Measurements from ENCODE around the gene HOXC4.
"Not testable (repeated sequence)": the region's sequence is repeated elsewhere in the genome, so short reads cannot be mapped to it uniquely, and the experiment has no call there.

Gene HOXC4

DNA sequence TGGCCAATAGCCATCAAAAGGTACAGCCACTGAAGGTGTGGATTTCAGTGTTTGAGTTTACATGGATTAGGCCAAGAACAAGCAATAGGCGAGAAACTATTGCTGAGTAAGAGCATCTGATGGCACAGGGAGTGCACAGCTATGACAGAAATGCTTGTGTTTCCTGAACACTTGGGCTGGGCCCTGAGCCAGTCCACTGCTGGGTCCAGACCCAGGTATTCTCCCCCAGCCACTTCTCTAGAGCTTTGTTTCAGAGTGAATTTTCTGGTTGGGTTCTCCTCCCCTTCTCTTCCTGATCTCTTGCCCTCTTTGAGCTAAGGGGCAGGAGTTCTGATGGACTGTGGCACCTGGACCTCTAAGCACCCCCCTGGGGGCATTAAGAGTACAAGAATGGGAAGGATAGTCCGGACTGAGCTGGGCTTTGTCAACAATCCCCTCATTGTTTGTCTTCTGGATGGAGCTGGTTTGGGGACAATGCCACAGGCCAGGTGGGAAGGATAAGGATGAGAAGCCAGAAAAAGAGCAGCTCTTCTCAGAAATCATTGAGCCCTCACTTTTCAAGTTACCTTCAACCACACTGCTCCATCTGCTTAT lies 12.4 kb upstream of the HOXC4 start:
- DNase-seq (ENCODE audit: low spot score) = no peak

DNA sequence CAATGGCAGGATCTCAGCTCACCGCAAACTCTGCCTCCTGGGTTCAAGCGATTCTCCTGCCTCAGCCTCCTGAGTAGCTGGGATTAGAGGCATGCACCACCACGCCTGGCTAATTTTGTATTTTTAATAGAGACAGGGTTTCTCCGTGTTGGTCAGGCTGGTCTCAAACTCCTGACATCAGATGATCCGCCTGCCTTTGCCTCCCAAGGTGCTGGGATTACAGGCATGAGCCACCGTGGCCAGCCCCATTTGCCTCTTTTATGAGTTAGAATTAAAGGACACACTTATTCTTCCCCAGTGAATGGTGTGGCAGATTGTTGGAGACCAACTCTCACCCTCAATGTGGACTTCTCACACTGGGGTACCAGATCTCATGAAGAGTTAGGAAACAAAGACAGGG lies 11.6 kb upstream of the HOXC4 start:
- not testable (repeated sequence) for DNase-seq (ENCODE audit: low spot score)

DNA sequence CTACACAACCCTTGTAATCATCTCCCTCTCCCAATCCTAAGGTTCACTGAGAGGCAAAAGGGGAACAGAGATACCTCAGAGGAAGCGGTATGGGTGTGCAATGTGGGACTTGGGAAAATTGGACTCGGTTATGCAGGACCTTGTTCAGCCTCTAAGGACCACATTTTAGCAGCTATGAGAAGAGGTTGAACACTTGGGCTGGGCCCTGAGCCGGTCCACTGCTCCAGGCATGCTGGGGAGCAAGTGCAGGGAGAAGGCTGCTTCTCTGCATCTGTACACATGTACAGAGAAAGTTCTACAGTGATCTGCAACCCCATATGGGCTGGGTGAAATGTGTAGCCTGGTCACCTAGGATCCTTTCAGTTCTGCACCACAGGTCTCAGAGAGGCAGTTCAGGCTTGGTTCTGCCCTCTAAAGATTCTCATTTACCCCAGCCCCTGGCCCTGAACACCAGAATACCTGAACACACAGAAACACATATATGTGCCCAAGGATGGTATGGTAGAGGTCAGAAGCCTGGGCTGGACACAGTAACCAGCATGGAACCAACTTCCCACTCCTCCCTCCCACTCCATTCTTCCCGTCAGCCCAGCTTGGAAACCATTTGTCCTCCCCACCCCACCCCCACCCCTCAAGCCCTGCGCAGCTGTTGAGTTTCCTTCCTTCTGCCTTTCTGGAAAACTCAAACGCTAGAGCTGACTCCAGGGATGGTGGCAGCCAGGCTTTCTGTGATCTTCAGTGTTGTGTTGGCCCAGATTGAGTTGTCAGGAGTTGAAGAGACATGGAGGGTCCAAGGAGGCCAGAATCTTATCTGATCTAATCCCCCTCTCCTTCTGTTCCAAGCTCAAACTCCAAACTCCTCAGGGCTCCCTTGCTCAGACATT lies 10.4 kb upstream of the HOXC4 start:
- DNase-seq (ENCODE audit: low spot score) = no peak

DNA sequence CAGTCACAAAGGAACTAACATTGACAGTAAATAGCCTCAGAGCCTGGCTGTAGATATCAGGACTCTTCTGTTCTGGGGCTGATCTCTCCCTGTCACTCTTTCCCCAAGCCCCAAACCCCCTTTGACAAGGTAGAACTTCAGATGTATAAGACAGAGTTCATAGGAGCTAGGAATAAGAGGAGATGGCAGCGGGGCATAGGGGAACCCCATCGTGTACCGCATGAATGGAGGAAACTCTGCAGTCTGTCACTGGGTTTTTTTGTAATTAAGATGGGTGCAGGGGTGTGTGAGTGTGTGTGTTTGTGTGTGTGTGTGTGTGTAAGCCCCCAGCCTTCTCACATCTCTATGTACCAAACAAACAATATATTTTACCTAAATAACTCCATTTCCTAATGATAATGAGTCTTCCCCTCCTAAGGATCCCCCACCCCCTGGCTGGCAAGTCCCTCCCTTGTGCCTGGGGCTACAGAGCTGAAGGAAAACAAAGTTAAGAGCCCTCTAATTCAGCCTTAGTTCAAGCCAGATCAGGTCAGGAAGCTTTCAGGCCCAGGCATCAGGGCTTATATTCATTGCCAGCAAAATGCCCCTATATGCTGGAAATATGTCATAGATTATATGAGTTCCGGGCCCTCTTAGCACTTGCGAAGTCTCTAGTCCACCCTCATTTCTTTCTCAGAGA lies 9.1 kb upstream of the HOXC4 start:
- DNase-seq (ENCODE audit: low spot score) = no peak

DNA sequence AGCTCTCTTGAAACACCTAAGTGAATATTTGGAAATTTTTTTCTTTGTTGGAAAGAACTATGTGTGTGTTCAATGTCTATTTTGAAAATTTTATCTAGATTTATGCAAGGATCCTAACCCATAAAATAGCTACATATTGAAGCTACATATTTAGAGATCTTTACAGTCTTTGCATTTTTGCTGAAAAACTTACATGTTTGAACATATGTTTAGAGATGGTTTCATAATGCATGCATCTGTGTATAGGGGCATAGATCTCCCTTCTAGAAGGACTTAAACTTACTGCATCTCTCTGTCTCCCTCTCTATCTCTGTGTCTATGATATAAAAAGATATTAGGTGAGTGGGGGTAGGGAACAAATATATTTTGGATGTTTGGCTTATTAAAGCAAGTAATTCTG lies 8.2 kb upstream of the HOXC4 start:
- DNase-seq (ENCODE audit: low spot score) = no peak

DNA sequence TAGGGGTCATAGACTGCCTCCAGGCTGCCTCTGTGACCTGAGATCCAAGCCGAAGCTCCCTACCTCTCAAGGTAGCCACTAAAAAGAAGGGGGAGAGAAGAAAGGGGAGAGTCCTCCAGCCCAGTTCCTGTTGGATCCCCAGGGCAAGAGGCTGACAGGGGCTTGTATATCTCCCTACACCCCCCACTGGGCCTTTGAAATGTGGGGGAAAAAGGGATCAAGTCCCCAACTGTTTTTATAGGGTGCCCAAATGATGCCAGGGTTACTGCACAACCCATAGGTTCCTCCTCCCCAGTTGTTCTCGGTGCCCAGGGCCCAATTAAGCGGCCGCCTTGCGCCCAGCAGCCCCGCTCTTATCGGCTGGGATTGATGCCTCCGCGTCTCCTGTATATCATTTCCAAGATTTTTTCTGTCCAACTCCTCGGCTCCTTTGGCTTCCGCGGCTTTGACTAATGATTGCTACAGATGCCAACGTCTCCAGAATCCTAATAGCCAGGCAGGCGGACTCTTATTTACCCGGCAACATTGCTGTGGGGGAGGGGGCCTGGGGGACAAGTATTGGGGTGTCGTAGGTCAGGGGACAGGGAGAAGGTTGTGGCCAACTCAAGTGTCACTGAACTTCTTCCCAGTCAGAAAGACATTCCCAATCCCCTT lies 7.6 kb upstream of the HOXC4 start:
- no peak for DNase-seq (ENCODE audit: low spot score)

DNA sequence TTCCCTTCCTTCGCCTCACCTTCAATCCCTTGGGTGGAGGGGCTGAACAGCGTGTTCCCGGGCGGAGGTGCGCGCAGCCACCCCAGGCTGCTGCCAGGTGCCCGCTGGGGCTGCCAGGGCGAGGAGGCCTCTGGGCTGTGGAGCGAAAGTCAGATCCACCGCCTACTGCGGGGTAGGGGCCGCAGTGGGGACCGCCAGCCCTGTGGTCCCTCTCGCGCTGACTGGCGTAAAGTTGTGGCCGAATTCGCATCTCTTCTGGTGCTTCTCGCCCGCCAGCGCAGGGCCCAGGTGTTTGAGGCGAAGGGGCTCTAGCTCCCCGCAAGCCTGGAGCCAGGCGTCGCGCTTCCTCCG lies 6.9 kb upstream of the HOXC4 start:
- no peak for DNase-seq (ENCODE audit: low spot score)

DNA sequence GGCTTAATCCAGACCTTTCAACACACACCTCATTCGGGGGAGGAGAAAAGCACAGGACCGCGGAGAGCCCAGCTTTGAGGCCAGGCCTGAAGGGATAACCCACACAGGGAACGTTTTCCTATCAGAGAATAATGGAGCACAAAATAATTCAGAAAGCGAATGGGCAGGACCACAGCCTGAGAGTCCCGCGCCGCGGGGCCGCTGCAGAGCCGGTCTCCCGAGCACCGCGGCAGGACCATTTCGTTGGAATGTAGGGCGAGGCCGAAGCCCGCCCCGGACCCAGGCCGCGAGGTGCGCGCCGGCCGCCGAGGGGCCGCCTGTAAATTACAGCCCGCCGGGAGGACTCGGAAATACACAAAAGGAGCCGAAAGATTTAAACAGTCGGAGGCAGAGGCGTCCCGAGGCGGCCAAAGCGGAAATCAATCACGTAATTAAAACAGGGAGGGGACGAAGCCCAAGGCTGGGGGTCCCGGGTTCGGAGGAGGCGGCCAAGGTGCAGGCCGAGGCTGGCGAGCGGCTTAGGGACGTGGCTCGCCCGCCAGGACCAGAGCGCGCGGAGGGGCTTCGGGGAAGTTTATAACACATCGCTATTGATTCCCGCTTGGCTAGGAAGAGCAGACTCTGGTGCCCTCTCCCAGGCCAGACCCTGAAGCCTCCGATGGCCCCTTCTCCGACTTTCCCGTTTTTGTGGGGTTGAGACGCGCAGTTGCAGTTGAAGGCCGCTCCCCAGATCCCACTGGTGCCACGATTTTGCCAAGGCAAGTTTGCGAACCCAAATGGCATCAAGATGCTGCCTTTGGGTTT lies 6.3 kb upstream of the HOXC4 start:
- DNase-seq (ENCODE audit: low spot score) = no peak

DNA sequence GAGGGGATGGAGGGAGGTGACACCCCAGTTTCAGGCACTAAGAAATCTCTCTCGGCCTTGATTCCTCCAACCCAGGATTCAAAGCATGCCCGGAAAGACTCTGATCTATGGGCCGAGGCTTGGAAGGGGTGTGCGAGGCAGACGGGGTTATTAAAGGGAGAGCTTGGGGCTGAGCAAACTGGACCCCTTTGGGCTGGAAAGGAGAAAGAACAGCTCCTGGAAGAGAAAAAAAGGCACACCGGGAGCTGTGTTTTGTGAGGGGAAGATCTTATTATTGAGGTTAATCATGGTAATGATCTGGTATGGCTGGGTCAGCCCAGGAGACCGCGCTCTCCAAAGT lies 5.7 kb upstream of the HOXC4 start:
- no peak for DNase-seq (ENCODE audit: low spot score)

DNA sequence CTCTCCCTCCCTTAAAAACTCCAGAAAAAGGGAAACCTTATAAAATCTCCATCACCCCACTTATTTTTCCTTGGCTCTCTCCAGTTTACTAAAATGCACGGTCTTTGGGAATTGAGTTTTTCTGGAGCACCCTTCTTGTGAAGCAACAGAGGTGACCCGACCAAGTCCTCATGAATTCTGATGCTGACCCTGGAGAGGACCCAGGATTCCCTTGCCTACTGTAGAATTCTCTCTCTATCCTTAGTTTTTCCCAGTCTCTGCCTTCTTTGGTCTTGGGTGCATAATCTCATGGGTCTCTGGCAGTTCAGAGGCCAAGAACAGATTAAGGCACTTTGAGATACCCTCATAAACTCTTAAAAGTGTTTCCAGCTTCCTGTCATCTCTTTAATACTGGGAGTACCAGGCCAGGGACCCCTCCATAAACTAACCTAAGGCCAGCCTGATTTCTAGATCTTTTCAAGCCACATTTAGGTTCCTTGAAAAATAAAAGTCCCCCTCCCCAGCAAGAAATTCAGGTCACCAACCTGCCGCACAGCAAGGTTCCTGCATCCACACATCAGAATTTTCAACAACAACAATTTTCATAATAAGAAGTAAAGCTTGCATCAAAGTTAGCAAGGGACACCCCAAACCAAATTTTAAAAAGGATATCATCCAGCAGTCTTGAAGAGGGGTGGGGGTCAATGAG lies 5.1 kb upstream of the HOXC4 start:
- DNase-seq (ENCODE audit: low spot score) = no peak

DNA sequence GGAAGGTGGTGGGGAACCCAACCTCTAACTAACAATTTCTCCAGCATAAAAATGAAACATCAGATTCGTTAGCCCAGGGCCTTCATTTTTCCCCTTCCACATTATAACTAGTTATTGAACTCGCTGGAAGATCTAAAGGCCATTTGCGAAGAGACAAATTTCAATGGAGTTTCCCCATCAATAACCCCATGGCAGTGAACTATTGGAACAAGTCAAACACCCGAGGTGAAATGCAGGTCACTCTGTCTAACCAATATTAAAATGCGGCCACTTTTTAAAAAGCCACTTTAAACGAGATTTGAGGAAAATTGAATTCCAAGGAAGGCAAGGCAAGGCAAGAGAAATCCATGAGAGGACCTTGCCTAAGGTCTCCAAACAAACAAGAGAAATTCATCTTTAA lies 4.5 kb upstream of the HOXC4 start:
- no peak for DNase-seq (ENCODE audit: low spot score)

DNA sequence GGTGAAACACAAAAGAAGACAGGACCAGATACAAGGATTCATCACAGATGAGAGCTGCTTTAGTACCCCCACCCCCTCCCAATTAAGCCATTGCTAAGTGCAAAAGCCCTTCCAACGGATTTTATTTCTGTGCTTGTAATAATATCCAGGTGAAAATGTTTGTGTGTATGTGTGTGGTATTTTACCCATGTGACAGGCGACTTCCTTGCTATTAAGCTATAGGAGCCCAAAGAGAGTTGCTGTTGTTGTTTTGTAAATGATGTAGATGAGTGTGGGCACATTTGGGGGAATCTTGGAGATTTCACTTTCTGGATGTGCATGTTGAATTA lies 3.2 kb upstream of the HOXC4 start:
- DNase-seq (ENCODE audit: low spot score) = no peak

DNA sequence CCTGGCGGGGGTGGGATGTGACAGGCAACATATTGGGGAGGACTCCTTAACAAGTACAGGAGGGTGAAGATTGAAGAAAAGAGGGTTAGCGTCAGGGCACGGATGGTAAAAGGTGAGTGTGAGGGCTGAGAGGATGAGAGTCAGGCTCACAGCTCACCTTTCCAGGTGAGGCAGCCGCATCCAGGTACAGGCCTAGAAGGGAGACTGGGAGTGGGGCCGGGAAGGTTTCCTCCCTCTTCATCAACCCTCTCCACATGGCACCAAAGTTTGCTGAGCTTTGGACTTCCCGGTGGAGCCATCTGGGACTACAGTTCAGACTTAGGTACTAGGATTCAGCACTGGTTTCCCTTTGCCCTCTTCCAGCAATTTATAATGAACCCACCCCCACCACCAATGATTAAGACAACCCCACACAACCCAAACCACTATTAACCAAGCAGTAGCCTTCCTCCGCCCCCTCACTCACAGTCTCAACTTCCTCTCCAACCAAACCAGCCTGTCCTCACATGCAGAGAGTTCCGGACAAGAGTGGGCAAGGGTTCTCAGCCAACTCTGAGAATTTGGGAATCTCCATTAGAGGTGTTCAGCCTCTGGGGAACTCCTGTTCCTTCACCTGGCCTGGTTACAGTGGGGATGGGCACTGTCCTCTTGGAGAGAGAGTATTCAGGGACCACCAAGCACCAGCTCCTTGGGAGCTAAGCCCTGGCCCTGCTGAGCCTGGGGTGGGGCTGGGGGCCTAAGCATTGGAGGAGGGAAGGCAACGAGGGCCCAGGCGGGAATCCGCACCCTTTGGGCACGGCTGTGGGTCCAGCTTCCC lies 2.4 kb upstream of the HOXC4 start:
- no peak for DNase-seq (ENCODE audit: low spot score)

DNA sequence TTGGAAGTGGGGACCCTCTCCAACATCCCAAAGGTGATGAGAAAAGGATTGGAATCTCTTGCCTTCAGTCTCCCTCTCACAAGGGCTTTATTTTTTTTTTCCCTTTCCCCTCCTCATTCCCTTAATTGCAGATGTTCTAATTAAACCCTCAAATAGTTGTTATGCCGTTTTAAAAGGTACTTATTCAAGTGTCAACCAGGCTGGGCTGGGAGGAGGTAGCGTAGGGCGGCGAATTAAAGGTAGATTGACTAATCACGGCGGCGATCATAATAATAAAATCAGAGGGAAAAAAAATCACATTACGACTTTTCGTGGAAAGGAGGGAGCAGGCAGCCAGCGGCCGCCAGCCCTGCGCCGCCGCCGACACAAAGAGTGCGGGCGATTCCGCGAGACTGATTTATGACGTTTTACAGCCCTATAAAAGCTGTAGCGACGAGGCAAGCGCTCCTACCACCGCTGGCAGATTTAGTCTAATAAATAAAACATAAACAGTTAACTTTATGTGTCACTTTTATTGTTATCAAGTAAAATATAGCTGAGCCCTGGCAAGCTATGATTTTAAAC lies 1.7 kb upstream of the HOXC4 start:
- DNase-seq (ENCODE audit: low spot score) = no peak

DNA sequence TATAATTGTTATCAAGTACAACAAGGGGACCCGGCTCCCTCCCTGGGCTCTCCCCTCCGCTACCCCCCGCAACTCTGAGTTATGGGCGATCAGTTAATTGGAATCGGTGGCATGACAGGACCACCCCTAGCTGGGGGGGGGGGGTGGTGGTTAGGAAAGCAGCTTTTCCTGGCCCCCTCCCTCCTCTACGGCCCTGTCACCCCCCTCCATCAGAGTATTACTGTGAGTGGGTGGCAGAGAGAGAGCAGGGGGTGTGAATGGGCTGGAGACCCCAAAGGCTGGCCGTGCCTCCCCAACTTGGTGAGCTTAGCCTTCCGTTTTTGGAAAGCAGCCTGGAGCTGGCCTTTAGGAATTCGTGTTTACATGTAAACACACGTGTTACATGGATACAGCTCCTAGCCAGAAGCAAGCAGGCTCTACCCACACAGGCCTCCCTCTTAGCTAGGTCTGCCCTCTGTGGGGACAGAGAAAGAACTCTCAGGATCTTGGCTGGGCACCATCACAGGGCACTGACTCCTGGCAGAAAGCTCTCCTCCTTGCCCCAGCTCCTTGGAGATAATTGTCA lies 1.1 kb upstream of the HOXC4 start:
- no peak for DNase-seq (ENCODE audit: low spot score)

DNA sequence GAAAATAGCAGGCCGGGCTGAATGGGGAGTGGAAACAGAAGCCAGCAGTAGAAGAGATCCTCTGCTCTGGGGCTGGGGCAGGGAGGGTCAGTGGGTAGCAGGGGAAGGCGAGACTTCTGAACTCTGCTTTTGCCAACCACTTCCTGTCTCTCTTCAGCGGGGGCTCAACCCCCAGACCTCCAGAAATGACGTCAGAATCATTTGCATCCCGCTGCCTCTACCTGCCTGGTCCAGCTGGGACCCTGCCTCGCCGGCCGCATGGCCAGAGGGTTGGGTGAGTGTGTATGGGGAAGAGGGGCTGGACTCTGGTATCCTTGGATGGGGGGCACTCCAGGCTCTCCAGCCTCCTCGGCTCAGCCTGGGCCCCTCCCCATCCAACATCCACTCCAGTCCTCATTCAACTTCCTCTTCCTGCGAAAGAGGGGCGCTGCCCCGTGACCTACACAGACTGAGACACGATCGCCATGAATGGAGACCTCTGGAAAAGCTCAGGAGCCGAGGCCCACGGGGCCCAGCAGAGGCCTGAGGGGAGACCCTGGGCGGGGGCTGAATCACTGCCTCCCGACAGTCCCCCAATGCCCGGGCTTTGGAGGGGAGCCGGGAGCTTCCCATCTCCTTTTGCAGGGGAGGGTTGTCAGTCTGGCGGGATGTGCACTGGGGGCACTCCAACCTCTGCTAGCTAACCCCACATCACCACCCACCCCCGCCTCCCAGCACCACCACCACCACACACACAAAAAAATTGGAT lies 458 bp upstream of the HOXC4 start:
- no peak for DNase-seq (ENCODE audit: low spot score)

DNA sequence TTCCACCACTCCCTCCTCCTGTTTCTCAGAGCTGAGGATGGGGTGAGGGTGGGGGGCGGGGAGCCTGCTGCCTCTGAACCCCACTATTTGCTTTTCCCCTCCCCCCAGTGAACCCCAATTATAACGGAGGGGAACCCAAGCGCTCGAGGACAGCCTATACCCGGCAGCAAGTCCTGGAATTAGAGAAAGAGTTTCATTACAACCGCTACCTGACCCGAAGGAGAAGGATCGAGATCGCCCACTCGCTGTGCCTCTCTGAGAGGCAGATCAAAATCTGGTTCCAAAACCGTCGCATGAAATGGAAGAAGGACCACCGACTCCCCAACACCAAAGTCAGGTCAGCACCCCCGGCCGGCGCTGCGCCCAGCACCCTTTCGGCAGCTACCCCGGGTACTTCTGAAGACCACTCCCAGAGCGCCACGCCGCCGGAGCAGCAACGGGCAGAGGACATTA lies 1.1 kb downstream of the HOXC4 start:
- DNase-seq (ENCODE audit: low spot score) = no peak

DNA sequence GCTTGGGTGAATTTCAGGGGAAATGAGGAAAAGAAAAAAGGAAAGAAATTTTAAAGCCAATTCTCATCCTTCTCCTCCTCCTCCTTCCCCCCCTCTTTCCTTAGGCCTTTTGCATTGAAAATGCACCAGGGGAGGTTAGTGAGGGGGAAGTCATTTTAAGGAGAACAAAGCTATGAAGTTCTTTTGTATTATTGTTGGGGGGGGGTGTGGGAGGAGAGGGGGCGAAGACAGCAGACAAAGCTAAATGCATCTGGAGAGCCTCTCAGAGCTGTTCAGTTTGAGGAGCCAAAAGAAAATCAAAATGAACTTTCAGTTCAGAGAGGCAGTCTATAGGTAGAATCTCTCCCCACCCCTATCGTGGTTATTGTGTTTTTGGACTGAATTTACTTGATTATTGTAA lies 1.9 kb downstream of the HOXC4 start:
- DNase-seq (ENCODE audit: low spot score) = no peak

DNA sequence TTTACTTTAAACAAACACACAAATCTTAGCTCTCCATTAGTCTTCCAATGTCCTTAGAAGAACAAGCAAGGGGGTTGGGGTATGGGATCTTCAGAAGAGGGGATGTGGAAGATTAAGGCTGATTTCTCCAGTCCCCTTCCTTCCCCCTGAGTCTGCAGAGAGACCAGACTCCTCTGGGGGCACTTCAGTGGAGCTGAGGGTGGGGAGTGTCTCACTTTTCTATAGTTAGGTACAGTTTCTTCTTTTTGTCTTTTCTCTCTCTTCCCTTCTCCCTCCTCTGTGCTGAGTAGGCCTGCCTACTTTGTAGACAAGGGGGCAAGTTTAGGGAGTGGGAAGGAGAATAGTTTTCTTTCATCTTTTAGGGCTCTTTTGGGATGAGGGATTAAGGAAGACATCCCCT lies 2.5 kb downstream of the HOXC4 start:
- DNase-seq (ENCODE audit: low spot score) = no peak

Measured in hematopoietic multipotent progenitor cell treated with erythropoietin and hydrocortisone succinate and interleukin-3 and kit ligand, for 15 days (in vitro differentiated cells).